Activated CD8-positive, alpha-beta T cell treated with anti-CD3 and anti-CD28 coated beads for 36 hours (primary cell): Measurements from ENCODE around the gene CALCOCO1. TPM values are rescaled to one million over a fixed set of nuclear protein-coding genes. Genes with fewer than 3 reads are reported as not detected.
"Not testable (repeated sequence)": the region's sequence is repeated elsewhere in the genome, so short reads cannot be mapped to it uniquely, and the experiment has no call there.

ENCODE experiments used
- ATAC-seq: fragments of 200-7000 bp; cut with Tn5 transposase; one replicate; pipeline ENCODE4 v1.10.0; 2021; ENCODE audit warnings: mild to moderate bottlenecking, moderate library complexity
- CTCF ChIA-PET: fragments of 350-600 bp; sonication (Branson Sonifier 250); formaldehyde crosslinking; loops from one replicate; lab custom pipeline; 2021; ENCODE audit warnings: antibody characterized with exemption; lab: Charles Lee
- POLR2A ChIA-PET: fragments of 350-600 bp; sonication (Branson Sonifier 250); formaldehyde crosslinking; loops from one replicate; lab custom pipeline; 2021; ENCODE audit warnings: antibody characterized with exemption; lab: Charles Lee
- DNase-seq: peaks from one replicate; pipeline ENCODE4 v3.0.0-alpha.2; 2020
- H3K27ac Mint-ChIP-seq: one replicate; pipeline ENCODE4 v1.8.0; 2021; ENCODE audit warnings: mild to moderate bottlenecking, mixed read lengths
- H3K27me3 Mint-ChIP-seq: one replicate; pipeline ENCODE4 v1.8.0; 2021; ENCODE audit warnings: mixed read lengths
- H3K36me3 Mint-ChIP-seq: one replicate; pipeline ENCODE4 v1.8.0; 2021; ENCODE audit warnings: low read depth, mixed read lengths
- H3K4me1 Mint-ChIP-seq: one replicate; pipeline ENCODE4 v1.8.0; 2021; ENCODE audit warnings: low read depth, mixed read lengths
- H3K4me3 Mint-ChIP-seq: one replicate; pipeline ENCODE4 v1.8.0; 2021; ENCODE audit warnings: mild to moderate bottlenecking, moderate library complexity, mixed read lengths
- H3K9me3 Mint-ChIP-seq: one replicate; pipeline ENCODE4 v1.8.0; 2021; ENCODE audit warnings: mixed read lengths
- CTCF ChIP-seq: fragments of 200-600 bp; IDR thresholded peaks from one replicate; pipeline ENCODE4 v1.8.0; 2022; ENCODE audit warnings: antibody characterized with exemption, mild to moderate bottlenecking
- intact Hi-C: fragments of 100-400 bp; cut with micrococcal nuclease; formaldehyde crosslinking; loops from one replicate; pipeline ENCODE4 v1.10.0; 2022
- total RNA-seq, 2 experiments: library from RNA; stranded (reverse); gene quantifications; one replicate each; pipeline ENCODE4 v1.2.3, GENCODE V29; 2021

The CALCOCO1 gene
- total RNA-seq, 2 experiments from 2014 or later, result 15.5 to 16.2 TPM

GRCh38 chr12:53688134-53688533 is 39.1 kb downstream of the CALCOCO1 start:
- intact Hi-C loops, result no loop called here
- Mint-ChIP-seq H3K4me1 (no peaks in the 10 kb centered on the region), H3K9me3 (no peaks in the 10 kb centered on the region), H3K27me3 (peaks cover 17% of the 10 kb centered on the region), H3K27ac (no peak overlapping the region), H3K4me3 (no peak overlapping the region), H3K36me3 (no peaks in the 10 kb centered on the region)
- POLR2A ChIA-PET, result interaction anchor here (0.7 kb wide), 1 partner anchor 187 kb away, joined by 3 read pairs; the partner anchor contains the start of gene TARBP2
- TF ChIP-seq CTCF, result no peak
- CTCF ChIA-PET, result interaction anchor here (1.4 to 18.9 kb wide), 5 partner anchors 10 to 145 kb away, joined by 3 to 361 read pairs (median 6); partner anchors contain the start of gene ATP5MC2
- ATAC-seq (no peak), DNase-seq (no peak)

GRCh38 chr12:53686436-53686835 is 40.8 kb downstream of the CALCOCO1 start:
- H3K27ac Mint-ChIP-seq, result no peak overlapping the region
- ChIA-PET CTCF (interaction anchor here (0.9 to 18.9 kb wide), 8 partner anchors 11 to 178 kb away, joined by 3 to 361 read pairs (median 4); partner anchors contain the start of gene ATP5MC2), POLR2A (interaction anchor here (1.0 kb wide), 2 partner anchors 59 to 63 kb away, joined by 3 to 4 read pairs; no protein-coding TSS in a partner anchor)

GRCh38 chr12:53684654-53685220 is 42.5 kb downstream of the CALCOCO1 start:
- ChIA-PET POLR2A (no interaction called here), CTCF (interaction anchor here (0.6 to 18.9 kb wide), 4 partner anchors 10 to 58 kb away, joined by 3 to 361 read pairs (median 6); no protein-coding TSS in a partner anchor)
- H3K9me3 Mint-ChIP-seq, result no peaks in the 10 kb centered on the region

More at GRCh38 chr12:53686436-53686835, 40.8 kb downstream of the CALCOCO1 start:
- Mint-ChIP-seq H3K4me1 (no peaks in the 10 kb centered on the region), H3K9me3 (no peaks in the 10 kb centered on the region), H3K27me3 (peaks cover 13% of the 10 kb centered on the region), H3K36me3 (no peaks in the 10 kb centered on the region), H3K4me3 (no peak overlapping the region)
- DNase-seq, result no peak
- no peak for ATAC-seq
- intact Hi-C loops, result no loop called here
- no peak for TF ChIP-seq CTCF

GRCh38 chr12:53683983-53684382 is 43.3 kb downstream of the CALCOCO1 start:
- H3K27me3 Mint-ChIP-seq, result peaks cover 13% of the 10 kb centered on the region
- POLR2A ChIA-PET, result no interaction called here
- no peak for DNase-seq
- H3K4me1 Mint-ChIP-seq, result no peaks in the 10 kb centered on the region
- H3K27ac Mint-ChIP-seq, result no peak overlapping the region
- H3K36me3 Mint-ChIP-seq, result no peaks in the 10 kb centered on the region
- H3K4me3 Mint-ChIP-seq, result no peak overlapping the region
- intact Hi-C loops, result no loop called here
- no peak for ATAC-seq
- H3K9me3 Mint-ChIP-seq, result no peaks in the 10 kb centered on the region
- CTCF ChIA-PET, result interaction anchor here (1.2 to 18.9 kb wide), 4 partner anchors 11 to 140 kb away, joined by 4 to 361 read pairs (median 6); no protein-coding TSS in a partner anchor
- TF ChIP-seq CTCF, result no peak

More at GRCh38 chr12:53684654-53685220, 42.5 kb downstream of the CALCOCO1 start:
- Mint-ChIP-seq H3K27ac (no peak overlapping the region), H3K4me3 (no peak overlapping the region), H3K36me3 (no peaks in the 10 kb centered on the region), H3K4me1 (no peaks in the 10 kb centered on the region), H3K27me3 (peaks cover 9% of the 10 kb centered on the region)
- TF ChIP-seq CTCF, result no peak
- no peak for DNase-seq
- intact Hi-C loops, result no loop called here
- no peak for ATAC-seq

- intact Hi-C loops, result no loop called here
- CTCF ChIA-PET, result interaction anchor here (1.2 to 18.9 kb wide), 4 partner anchors 11 to 139 kb away, joined by 4 to 361 read pairs (median 6); no protein-coding TSS in a partner anchor
- no peaks in the 10 kb centered on the region for H3K9me3 Mint-ChIP-seq
Observed at GRCh38 chr12:53683494-53683893, 43.8 kb downstream of the CALCOCO1 start.

GRCh38 chr12:53680061-53680460 is 47.2 kb downstream of the CALCOCO1 start:
- H3K4me1 Mint-ChIP-seq, H3K27ac Mint-ChIP-seq, intact Hi-C loops, ATAC-seq, H3K9me3 Mint-ChIP-seq, POLR2A ChIA-PET, H3K4me3 Mint-ChIP-seq, DNase-seq, H3K36me3 Mint-ChIP-seq: not testable (repeated sequence)
- H3K27me3 Mint-ChIP-seq, result peaks cover 21% of the 10 kb centered on the region
- CTCF ChIA-PET, result interaction anchor here (0.7 to 6.4 kb wide), 5 partner anchors 10 to 136 kb away, joined by 3 to 96 read pairs (median 7); no protein-coding TSS in a partner anchor

More at GRCh38 chr12:53683494-53683893, 43.8 kb downstream of the CALCOCO1 start:
- Mint-ChIP-seq H3K27ac (no peak overlapping the region), H3K36me3 (no peaks in the 10 kb centered on the region), H3K4me1 (no peaks in the 10 kb centered on the region), H3K4me3 (no peak overlapping the region), H3K27me3 (peaks cover 15% of the 10 kb centered on the region)
- POLR2A ChIA-PET, result no interaction called here
- no peak for TF ChIP-seq CTCF
- no peak for ATAC-seq
- no peak for DNase-seq
